Caco-2 (cell line): ENCODE measurements around the gene ZDHHC17. TPM values are rescaled to one million over a fixed set of nuclear protein-coding genes. Genes with fewer than 3 reads are reported as not detected.
A peak's percentile ranks its signal among the peaks of the same experiment; 100 is the strongest.
"Not testable (repeated sequence)": the region's sequence is repeated elsewhere in the genome, so short reads cannot be mapped to it uniquely, and the experiment has no call there.

Source experiments
- BruUV-seq: library from RNA; stranded (reverse); fragments of 400-500 nt; replicated peaks from 2 replicates; lab custom pipeline; 2021; lab: Mats Ljungman, UMichigan
- CTCF ChIA-PET: fragments of 300-600 bp; sonication (Branson Sonifier 250); formaldehyde crosslinking; loops from one replicate; lab custom pipeline; 2022; ENCODE audit warnings: antibody characterized with exemption; lab: Charles Lee
- POLR2A ChIA-PET: fragments of 300-600 bp; sonication (Branson Sonifier 250); formaldehyde crosslinking; loops from one replicate; lab custom pipeline; 2022; ENCODE audit warnings: antibody characterized with exemption; lab: Charles Lee
- DNase-seq, 2 experiments: peaks; one replicate each; pipeline versions ENCODE4 v3.0.0 to v3.0.0-alpha.2; 2020 to 2022
- H3K27me3 ChIP-seq: replicated peaks from 2 replicates; pipeline ENCODE4 v1.6.0; 2011; ENCODE audit warnings: low read length; ENCODE audit not compliant: control insufficient read depth, insufficient read depth
- H3K36me3 ChIP-seq: 2 replicates; pipeline ENCODE4 v1.5.1; 2011; ENCODE audit warnings: low read length; ENCODE audit not compliant: control insufficient read depth, insufficient read depth
- H3K4me1 ChIP-seq: fragments of 250-450 bp; sonication (Bioruptor Pico); 2 replicates; pipeline ENCODE4 v1.5.1; 2020; ENCODE audit warnings: mild to moderate bottlenecking
- H3K4me3 ChIP-seq: 2 replicates; pipeline ENCODE4 v1.5.1; 2011; ENCODE audit warnings: low read depth, mild to moderate bottlenecking, control low read depth, low read length
- H3K9me3 ChIP-seq: fragments of 250-450 bp; sonication (Bioruptor Pico); 2 replicates; pipeline ENCODE4 v1.5.1; 2020; ENCODE audit warnings: mild to moderate bottlenecking, moderate library complexity
- H3K27ac Mint-ChIP-seq: one replicate; pipeline ENCODE4 v1.8.0; 2022; ENCODE audit warnings: mixed read lengths; ENCODE audit not compliant: unreplicated experiment
- H3K27me3 Mint-ChIP-seq: one replicate; pipeline ENCODE4 v1.8.0; 2022; ENCODE audit warnings: mixed read lengths; ENCODE audit not compliant: insufficient read depth, unreplicated experiment
- H3K36me3 Mint-ChIP-seq: one replicate; pipeline ENCODE4 v1.8.0; 2022; ENCODE audit warnings: mild to moderate bottlenecking, mixed read lengths; ENCODE audit not compliant: insufficient read depth, unreplicated experiment
- H3K4me1 Mint-ChIP-seq: one replicate; pipeline ENCODE4 v1.8.0; 2022; ENCODE audit warnings: low read depth, mixed read lengths; ENCODE audit not compliant: unreplicated experiment
- H3K4me3 Mint-ChIP-seq: one replicate; pipeline ENCODE4 v1.8.0; 2022; ENCODE audit warnings: mild to moderate bottlenecking, moderate library complexity, mixed read lengths; ENCODE audit not compliant: unreplicated experiment
- H3K9me3 Mint-ChIP-seq: one replicate; pipeline ENCODE4 v1.8.0; 2022; ENCODE audit warnings: mixed read lengths; ENCODE audit not compliant: unreplicated experiment
- CTCF ChIP-seq, 2 experiments: fragments of 200-600 bp in 1 of 2; IDR thresholded peaks; 1 replicate in 1 of 2; 2 replicates in 1 of 2; pipeline versions ENCODE4 v1.5.1 to v1.8.0; 2011 to 2022; ENCODE audit warnings: antibody characterized with exemption in 1 of 2, control low read depth in 1 of 2, inconsistent platforms in 1 of 2, low read depth in 1 of 2, low read length in 1 of 2, mild to moderate bottlenecking in 1 of 2, moderate library complexity in 1 of 2; ENCODE audit not compliant: insufficient read depth in 1 of 2, severe bottlenecking in 1 of 2, unreplicated experiment in 1 of 2
- intact Hi-C: fragments of 100-400 bp; cut with micrococcal nuclease; formaldehyde crosslinking; loops from one replicate; pipeline ENCODE4 v1.10.0; 2022; ENCODE audit not compliant: unreplicated experiment
- total RNA-seq: library from RNA; stranded (reverse); gene quantifications from 2 replicates; pipeline ENCODE4 v1.2.3, GENCODE V29; 2022

ZDHHC17 gene
- total RNA-seq, 1 experiment from 2014 or later, result 32.2 TPM

- H3K4me3 ChIP-seq, result no peak overlapping the region
- no peaks in the 10 kb centered on the region for H3K27me3 Mint-ChIP-seq
- no peaks in the 10 kb centered on the region for H3K9me3 ChIP-seq
- DNase-seq, result no peak
- peak overlapping the region; percentile 87 for H3K27ac Mint-ChIP-seq
- no peaks in the 10 kb centered on the region for H3K27me3 ChIP-seq
- no peaks in the 10 kb centered on the region for H3K36me3 ChIP-seq
- H3K36me3 Mint-ChIP-seq, result no peaks in the 10 kb centered on the region
- intact Hi-C loops, result loop anchor here (1.0 kb wide), 1 partner anchor 45 kb away; the partner anchor contains the start of gene ZDHHC17
- ChIA-PET POLR2A (interaction anchor here (0.6 kb wide), 1 partner anchor 594 kb away, joined by 5 read pairs; no protein-coding TSS in a partner anchor), CTCF (no interaction called here)
- no TSS peak for BruUV-seq
- TF ChIP-seq CTCF (IDR thresholded peaks at IDR 0.05; ENCODE audit: insufficient read depth in 1 of 2, low read depth in 1 of 2, low read length in 1 of 2, severe bottlenecking in 1 of 2, unreplicated experiment in 1 of 2), result no peak
- H3K4me3 Mint-ChIP-seq, result no peak overlapping the region
- H3K9me3 Mint-ChIP-seq, result peaks cover 21% of the 10 kb centered on the region
- H3K4me1 Mint-ChIP-seq, result peaks cover 31% of the 10 kb centered on the region
- H3K4me1 ChIP-seq, result peaks cover 47% of the 10 kb centered on the region
Measured at GRCh38 chr12:76719171-76720041, 44.5 kb upstream of the ZDHHC17 start.

- H3K27me3 ChIP-seq, result no peaks in the 10 kb centered on the region
- peak; percentile 38 to 51 for DNase-seq
- H3K36me3 ChIP-seq, result no peaks in the 10 kb centered on the region
- Mint-ChIP-seq H3K4me3 (peak overlapping the region; percentile 27), H3K9me3 (peaks cover 14% of the 10 kb centered on the region), H3K27me3 (no peaks in the 10 kb centered on the region), H3K4me1 (peaks cover 25% of the 10 kb centered on the region), H3K36me3 (no peaks in the 10 kb centered on the region), H3K27ac (peak overlapping the region; percentile 87)
- ChIA-PET POLR2A (interaction anchor here (0.6 kb wide), 1 partner anchor 595 kb away, joined by 5 read pairs; no protein-coding TSS in a partner anchor), CTCF (interaction anchor here (1.7 kb wide), 1 partner anchor 44 kb away, joined by 3 read pairs; the partner anchor contains the start of gene ZDHHC17)
- no peak for TF ChIP-seq CTCF (IDR thresholded peaks at IDR 0.05; ENCODE audit: insufficient read depth in 1 of 2, low read depth in 1 of 2, low read length in 1 of 2, severe bottlenecking in 1 of 2, unreplicated experiment in 1 of 2)
- H3K9me3 ChIP-seq, result no peaks in the 10 kb centered on the region
- no TSS peak for BruUV-seq
- H3K4me1 ChIP-seq, result peaks cover 46% of the 10 kb centered on the region
- no peak overlapping the region for H3K4me3 ChIP-seq
- intact Hi-C loops, result loop anchor here (1.0 kb wide), 1 partner anchor 44 kb away; the partner anchor contains the start of gene ZDHHC17
Measured at GRCh38 chr12:76720068-76720467, 43.8 kb upstream of the ZDHHC17 start.

- peaks cover 1% of the 10 kb centered on the region; the same call in 1 of the 2 replicates for H3K4me1 ChIP-seq
- BruUV-seq, result no TSS peak
- Mint-ChIP-seq H3K27ac (no peak overlapping the region), H3K9me3 (peaks cover 9% of the 10 kb centered on the region), H3K27me3 (no peaks in the 10 kb centered on the region), H3K4me3 (no peak overlapping the region), H3K4me1 (no peaks in the 10 kb centered on the region), H3K36me3 (no peaks in the 10 kb centered on the region)
- no peak overlapping the region for H3K4me3 ChIP-seq
- CTCF ChIA-PET, result no interaction called here
- no peak for DNase-seq
- no peaks in the 10 kb centered on the region for H3K27me3 ChIP-seq
- POLR2A ChIA-PET, result no interaction called here
- TF ChIP-seq CTCF (IDR thresholded peaks at IDR 0.05; ENCODE audit: insufficient read depth in 1 of 2, low read depth in 1 of 2, low read length in 1 of 2, severe bottlenecking in 1 of 2, unreplicated experiment in 1 of 2), result no peak
- H3K36me3 ChIP-seq, result no peaks in the 10 kb centered on the region
- H3K9me3 ChIP-seq, result no peaks in the 10 kb centered on the region
- intact Hi-C loops, result no loop called here
Measured at GRCh38 chr12:76726626-76727025, 37.3 kb upstream of the ZDHHC17 start.

- intact Hi-C loops, H3K4me3 ChIP-seq, H3K27me3 ChIP-seq, H3K4me1 ChIP-seq, H3K9me3 ChIP-seq, POLR2A ChIA-PET, H3K27me3 Mint-ChIP-seq, H3K36me3 ChIP-seq, BruUV-seq, H3K36me3 Mint-ChIP-seq, CTCF ChIA-PET, H3K4me3 Mint-ChIP-seq, H3K27ac Mint-ChIP-seq, H3K4me1 Mint-ChIP-seq, DNase-seq: not testable (repeated sequence)
- H3K9me3 Mint-ChIP-seq, result peaks cover 40% of the 10 kb centered on the region
Measured at GRCh38 chr12:76732188-76732587, 31.7 kb upstream of the ZDHHC17 start.
